Measurements from ENCODE around the gene MS4A10.

DNA sequence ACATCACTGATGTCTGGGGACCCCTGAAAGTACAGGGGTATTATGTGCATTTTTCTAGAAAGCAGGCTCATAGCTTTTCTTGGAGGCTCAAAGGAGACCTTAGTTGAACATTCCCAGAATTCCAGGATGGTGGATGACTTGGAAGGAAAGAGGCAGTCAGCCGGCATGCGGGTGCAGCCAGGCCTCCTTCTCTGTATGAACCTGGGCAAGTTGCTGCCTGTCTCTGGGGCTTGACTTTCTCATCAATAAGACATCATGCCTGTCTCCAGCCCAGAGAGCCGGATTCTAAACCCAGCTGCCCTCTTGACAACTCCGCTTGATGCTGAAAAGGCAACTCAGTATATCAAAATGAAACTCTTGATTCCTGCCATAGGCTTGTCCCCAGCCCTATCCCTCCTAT, 15.9 kb upstream of the MS4A10 start:
- TF ChIP-seq, protein P1, sequence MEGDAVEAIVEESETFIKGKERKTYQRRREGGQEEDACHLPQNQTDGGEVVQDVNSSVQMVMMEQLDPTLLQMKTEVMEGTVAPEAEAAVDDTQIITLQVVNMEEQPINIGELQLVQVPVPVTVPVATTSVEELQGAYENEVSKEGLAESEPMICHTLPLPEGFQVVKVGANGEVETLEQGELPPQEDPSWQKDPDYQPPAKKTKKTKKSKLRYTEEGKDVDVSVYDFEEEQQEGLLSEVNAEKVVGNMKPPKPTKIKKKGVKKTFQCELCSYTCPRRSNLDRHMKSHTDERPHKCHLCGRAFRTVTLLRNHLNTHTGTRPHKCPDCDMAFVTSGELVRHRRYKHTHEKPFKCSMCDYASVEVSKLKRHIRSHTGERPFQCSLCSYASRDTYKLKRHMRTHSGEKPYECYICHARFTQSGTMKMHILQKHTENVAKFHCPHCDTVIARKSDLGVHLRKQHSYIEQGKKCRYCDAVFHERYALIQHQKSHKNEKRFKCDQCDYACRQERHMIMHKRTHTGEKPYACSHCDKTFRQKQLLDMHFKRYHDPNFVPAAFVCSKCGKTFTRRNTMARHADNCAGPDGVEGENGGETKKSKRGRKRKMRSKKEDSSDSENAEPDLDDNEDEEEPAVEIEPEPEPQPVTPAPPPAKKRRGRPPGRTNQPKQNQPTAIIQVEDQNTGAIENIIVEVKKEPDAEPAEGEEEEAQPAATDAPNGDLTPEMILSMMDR (optimal IDR thresholded peaks at IDR 0.05 in 1 of 3, IDR thresholded peaks at IDR 0.05 in 1 of 3, conservative IDR thresholded peaks at IDR 0.05 in 1 of 3; ENCODE audit: extremely low read depth in 1 of 3, insufficient read depth in 2 of 3, low read length in 3 of 3), result no peak
- TF ChIP-seq EZH2 (IDR thresholded peaks at IDR 0.05; ENCODE audit: low read length), result no peak
